Pancreas (tissue), 10 donors: ENCODE results near the gene SUFU. TPM values are rescaled to one million over a fixed set of nuclear protein-coding genes. Genes with fewer than 3 reads are reported as not detected.
A peak's percentile ranks its signal among the peaks of the same experiment; 100 is the strongest.

ENCODE experiments used
- ATAC-seq, 4 donors: fragments of 200-7000 bp; cut with Tn5 transposase; one replicate each; pipeline versions ENCODE4 v1.8.0 to v1.9.1; 2020; ENCODE audit warnings: mild to moderate bottlenecking in 4 of 4, moderate library complexity in 4 of 4
- DNase-seq, 6 donors: peaks; one replicate each; pipeline ENCODE4 v3.0.0-alpha.2; 2020
- FAIRE-seq: peaks from 2 replicates; lab custom pipeline; 2012; peaks lifted over from hg19 to GRCh38; lab: Jason Lieb, UNC
- H3K27ac ChIP-seq, 4 donors: fragments of 200-600 bp; sonication (generic); 1 replicate in 3 of 4; 2 replicates in 1 of 4; pipeline versions ENCODE4 v1.5.0 to v1.8.0; 2020
- H3K27me3 ChIP-seq, 4 donors: fragments of 200-600 bp; one replicate each; pipeline ENCODE4 v1.8.0; 2021
- H3K36me3 ChIP-seq, 3 donors: fragments of 200-600 bp; sonication (generic) in 1 of 3; one replicate each; pipeline versions ENCODE4 v1.5.0 to v1.8.0; 2020 to 2021
- H3K4me1 ChIP-seq, 3 donors: fragments of 200-600 bp; one replicate each; pipeline ENCODE4 v1.8.0; 2021
- H3K4me3 ChIP-seq, 4 donors: fragments of 200-600 bp; sonication (generic) in 2 of 4; one replicate each; pipeline versions ENCODE4 v1.5.0 to v1.8.0; 2020 to 2021
- H3K9me3 ChIP-seq, 4 donors: fragments of 200-600 bp; one replicate each; pipeline ENCODE4 v1.8.0; 2021
- CTCF ChIP-seq, 4 donors: fragments of 200-600 bp; sonication (generic) in 3 of 4; IDR thresholded peaks; one replicate each; pipeline versions ENCODE4 v1.5.0 to v1.8.0; 2021; ENCODE audit warnings: antibody characterized with exemption in 4 of 4
- WGBS, 2 donors: extraction: QIAGEN DNeasy Blood & Tissue Kit; methylation state at CpG; one replicate each; pipeline ENCODE4 v1.1.7; 2013; 5-methylcytosine and 5-hydroxymethylcytosine counted together
- intact Hi-C, 3 donors: fragments of 100-400 bp; cut with DNase I; formaldehyde crosslinking; loops; one replicate each; pipeline versions ENCODE4 v1.11.1 to v1.14.2; 2022
- polyA plus RNA-seq, 2 donors: library from polyadenylated mRNA; stranded (reverse); fragments of 200-250 nt; gene quantifications; one replicate each; pipeline ENCODE4 v1.2.3, GENCODE V29; 2013
- total RNA-seq, 6 donors: library from RNA; stranded (reverse); fragmentation: NEBNext Ultra II Directional in 4 of 6; extraction: Animal tissue kit (Norgen Biotek cat#: 25700) in 4 of 6; gene quantifications; one replicate each; pipeline versions ENCODE4 v1.2.1 to v1.2.4, GENCODE V29; 2021 to 2023
- donor health status: healthy with polysubstance abuse.
- donor health status: DM: no; HTN: no; CAD: no; lungs with moderate emphysema.
- donor health status: DM: no; HTN: no; CAD: no.
- donor health status: control.
- donor health status: control.
- donor health status: Bipolar disorder and iron deficiency.
- donor health status: DM: yes; HTN: yes; CAD: no.
- donor health status: DM: no; HTN: no; CAD: no.
- donor health status: DM: no; HTN: no; CAD: no.
- donor health status: DM: yes; HTN: yes; CAD: no.

SUFU gene
- total and polyA plus RNA-seq, 8 donors, result 1.9 to 7.8 (median 2.9) TPM

GRCh38 chr10:102511583-102512274 is 8.0 kb downstream of the SUFU start:
- Histone ChIP-seq H3K9me3 (no peaks in the 10 kb centered on the region), H3K27me3 (no peaks in the 10 kb centered on the region), H3K4me1 (peaks cover 0 to 3% (median 0%) of the 10 kb centered on the region in 3 donors), H3K36me3 (no peaks in the 10 kb centered on the region), H3K4me3 (no peak overlapping the region), H3K27ac (no peak overlapping the region)
- intact Hi-C loops, result no loop called here
- WGBS, 2 donors, result 87 to 90% methylated on average over 6 of the region's 6 CpGs
- FAIRE-seq (no peak), DNase-seq (no peak), ATAC-seq (peak in 2 of 4 donors; percentile 26 to 41)
- no peak for TF ChIP-seq CTCF (IDR thresholded peaks at IDR 0.05)

DNA sequence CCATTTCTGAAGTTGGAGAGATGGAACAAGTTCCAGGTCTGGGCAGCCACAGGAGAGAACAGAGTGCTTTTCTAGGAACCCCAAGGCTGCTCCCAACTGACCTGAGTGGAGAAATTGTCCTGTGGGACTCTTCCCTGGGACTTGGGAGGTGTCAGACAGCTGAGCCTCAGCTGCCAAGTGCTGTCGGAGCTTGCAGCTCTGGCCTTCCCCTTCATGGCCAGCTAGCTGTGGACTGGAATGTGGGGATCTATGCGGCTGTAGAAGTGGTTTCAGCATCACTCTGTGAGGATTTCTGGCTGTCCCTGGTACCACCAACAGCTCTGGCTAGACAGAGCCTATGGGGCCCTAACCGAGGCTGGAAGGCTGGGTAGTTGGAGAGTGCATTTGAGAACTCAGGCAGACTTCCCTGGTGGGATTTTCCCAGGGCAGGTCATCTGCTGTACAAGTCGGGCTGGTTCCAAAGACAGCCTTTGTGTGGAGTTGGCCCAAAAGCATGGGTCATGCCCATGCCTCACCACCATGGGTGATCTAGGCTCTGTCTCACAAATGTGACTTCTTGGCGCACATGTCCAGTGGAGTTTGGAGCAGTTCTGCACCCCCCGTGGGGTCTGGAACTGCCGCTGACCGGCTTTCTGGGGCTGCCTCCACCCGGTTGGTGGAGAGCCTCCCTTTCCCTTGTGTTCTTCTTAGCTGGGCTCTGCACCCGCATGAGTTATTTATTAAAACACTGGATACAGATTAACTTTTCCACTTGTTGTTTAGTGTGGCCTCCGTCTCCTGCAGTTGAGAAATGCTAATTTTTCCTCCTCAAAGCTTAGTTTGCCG is 10.9 kb downstream of the SUFU start:
- WGBS, 2 donors, result 61 to 64% methylated on average over 12 of the region's 12 CpGs
- DNase-seq, result peak in 1 of 6 donors; percentile 20
- H3K4me3 ChIP-seq, result no peak overlapping the region
- H3K9me3 ChIP-seq, result no peaks in the 10 kb centered on the region
- peak; percentile 48 to 85 (median 64) for ATAC-seq
- H3K27me3 ChIP-seq, result no peaks in the 10 kb centered on the region
- peak overlapping the region; percentile 31 to 46 (median 44) for H3K27ac ChIP-seq
- FAIRE-seq, result no peak
- no peaks in the 10 kb centered on the region for H3K36me3 ChIP-seq
- H3K4me1 ChIP-seq, result peaks cover 0 to 3% (median 0%) of the 10 kb centered on the region in 3 donors
- TF ChIP-seq CTCF (IDR thresholded peaks at IDR 0.05), result no peak
- intact Hi-C loops, result no loop called here

- Histone ChIP-seq H3K4me3 (no peak overlapping the region), H3K27ac (peak overlapping the region in 2 of 4 donors; percentile 42 to 45), H3K27me3 (no peaks in the 10 kb centered on the region), H3K4me1 (peaks cover 0 to 3% (median 0%) of the 10 kb centered on the region in 3 donors), H3K36me3 (no peaks in the 10 kb centered on the region), H3K9me3 (no peaks in the 10 kb centered on the region)
- TF ChIP-seq CTCF (IDR thresholded peaks at IDR 0.05), result no peak
- ATAC-seq (no peak), FAIRE-seq (no peak), DNase-seq (no peak)
- intact Hi-C loops, result no loop called here
- 96 to 99% methylated on average over 3 of the region's 3 CpGs for WGBS, 2 donors
Measured at GRCh38 chr10:102515724-102516123, 12.0 kb downstream of the SUFU start.

DNA sequence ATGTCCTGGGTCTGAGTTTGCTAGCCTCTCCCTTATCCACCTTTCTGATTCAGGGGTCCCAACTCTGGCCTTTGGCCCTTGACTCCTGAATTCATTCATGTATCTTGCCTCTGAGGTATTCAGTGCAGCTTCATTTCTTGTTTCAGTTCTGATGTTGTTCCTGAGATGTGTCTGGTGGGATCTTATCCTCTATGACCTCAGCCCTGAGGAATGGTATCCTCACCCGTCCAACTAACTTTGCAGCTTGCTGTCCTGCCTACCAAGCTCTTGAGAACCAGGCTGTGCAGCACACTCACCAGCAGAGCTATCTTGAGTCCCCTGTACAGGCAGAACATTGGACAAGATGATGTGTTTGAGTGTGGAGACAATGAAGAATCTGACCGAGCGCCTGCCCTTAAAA is 13.8 kb downstream of the SUFU start:
- no peak for DNase-seq
- no peak for ATAC-seq
- no peak overlapping the region for H3K4me3 ChIP-seq
- intact Hi-C loops, result no loop called here
- peaks cover 0 to 3% (median 0%) of the 10 kb centered on the region in 3 donors for H3K4me1 ChIP-seq
- no peaks in the 10 kb centered on the region for H3K9me3 ChIP-seq
- TF ChIP-seq CTCF (IDR thresholded peaks at IDR 0.05), result no peak
- no peak overlapping the region for H3K27ac ChIP-seq
- no peak for FAIRE-seq
- 92 to 97% methylated on average over 3 of the region's 3 CpGs for WGBS, 2 donors
- H3K36me3 ChIP-seq, result no peaks in the 10 kb centered on the region
- H3K27me3 ChIP-seq, result no peaks in the 10 kb centered on the region
